Fibroblast of skin of abdomen (primary cell): ENCODE results near the gene FBXL15.

Experiments used
- DNase-seq: peaks from one replicate; pipeline ENCODE4 v3.0.0-alpha.2; 2013

The FBXL15 gene

GRCh38 chr10:102457591-102458150 lies 37.0 kb downstream of the FBXL15 start:
- DNase-seq: peak; percentile 14

GRCh38 chr10:102458656-102459055 lies 38.0 kb downstream of the FBXL15 start:
- no peak for DNase-seq

- no peak for DNase-seq
Measured at GRCh38 chr10:102460836-102461186, 40.2 kb downstream of the FBXL15 start.

GRCh38 chr10:102461187-102462054 lies 40.8 kb downstream of the FBXL15 start:
- DNase-seq: peak; percentile 77

- DNase-seq: no peak
Measured at GRCh38 chr10:102462512-102463054, 41.9 kb downstream of the FBXL15 start.

- DNase-seq: no peak
Measured at GRCh38 chr10:102463983-102464382, 43.3 kb downstream of the FBXL15 start.

GRCh38 chr10:102465466-102465865 lies 44.8 kb downstream of the FBXL15 start:
- DNase-seq: no peak

- no peak for DNase-seq
Measured at GRCh38 chr10:102467318-102467717, 46.7 kb downstream of the FBXL15 start.

- DNase-seq: no peak
Measured at GRCh38 chr10:102467971-102468438, 47.4 kb downstream of the FBXL15 start.

- DNase-seq: no peak
Measured at GRCh38 chr10:102468683-102469082, 48.0 kb downstream of the FBXL15 start.

- DNase-seq: no peak
Measured at GRCh38 chr10:102470579-102471546, 50.2 kb downstream of the FBXL15 start.
